IMR-90 (cell line): ENCODE measurements around the gene B3GLCT. TPM values are rescaled to one million over a fixed set of nuclear protein-coding genes. Genes with fewer than 3 reads are reported as not detected.

Experiments
- ATAC-seq: fragments of 200-7000 bp; cut with Tn5 transposase; 2 replicates; pipeline ENCODE4 v1.9.1; 2020; ENCODE audit warnings: low read depth, mild to moderate bottlenecking, moderate library complexity
- BruUV-seq: library from RNA; stranded (reverse); fragments of 400-500 nt; replicated peaks from 2 replicates; lab custom pipeline; 2021; lab: Mats Ljungman, UMichigan
- CTCF ChIA-PET: fragments of 300-600 bp; formaldehyde crosslinking; extraction: SDS; loops from one replicate; lab custom pipeline; 2021; ENCODE audit warnings: antibody characterized with exemption; lab: Yijun Ruan, JAX
- POLR2A ChIA-PET: fragments of 300-600 bp; sonication (Branson Sonifier 250); formaldehyde crosslinking; loops from one replicate; lab custom pipeline; 2022; ENCODE audit warnings: antibody characterized with exemption; ENCODE audit not compliant: unreplicated experiment; lab: Charles Lee
- DNase-seq: peaks from one replicate; pipeline ENCODE4 v3.0.0; 2013
- H2AFZ ChIP-seq: replicated peaks from 2 replicates; pipeline ENCODE3; 2013; ENCODE audit warnings: low read length, mild to moderate bottlenecking; ENCODE audit not compliant: poor library complexity
- H2AK5ac ChIP-seq: 2 replicates; pipeline ENCODE4 v1.6.1; 2013; ENCODE audit warnings: low read depth, low read length, inconsistent platforms
- H2AK9ac ChIP-seq: replicated peaks from 2 replicates; pipeline ENCODE3; 2013; ENCODE audit warnings: mild to moderate bottlenecking, low read depth, low read length, moderate library complexity; ENCODE audit not compliant: poor library complexity
- H2BK120ac ChIP-seq: 2 replicates; pipeline ENCODE4 v1.6.1; 2013; ENCODE audit warnings: low read depth, low read length, inconsistent platforms
- H2BK15ac ChIP-seq: 3 replicates; pipeline ENCODE4 v1.6.1; 2013; ENCODE audit warnings: low read depth, low read length, inconsistent platforms
- H2BK20ac ChIP-seq: 2 replicates; pipeline ENCODE4 v1.6.1; 2013; ENCODE audit warnings: low read depth, mild to moderate bottlenecking, inconsistent platforms, low read length, moderate library complexity
- H2BK5ac ChIP-seq: 2 replicates; pipeline ENCODE4 v1.6.1; 2013; ENCODE audit warnings: mild to moderate bottlenecking, low read depth, low read length, inconsistent platforms; ENCODE audit not compliant: poor library complexity, severe bottlenecking
- H3K14ac ChIP-seq: replicated peaks from 2 replicates; pipeline ENCODE4 v1.6.1; 2013; ENCODE audit warnings: low read depth, low read length, inconsistent platforms
- H3K18ac ChIP-seq: 2 replicates; pipeline ENCODE4 v1.6.1; 2013; ENCODE audit warnings: low read depth, low read length, control low read depth
- H3K23ac ChIP-seq: 2 replicates; pipeline ENCODE4 v1.6.1; 2013; ENCODE audit warnings: low read depth, low read length, inconsistent platforms
- H3K27ac ChIP-seq: 2 replicates; pipeline ENCODE4 v1.5.1; 2013; ENCODE audit warnings: mild to moderate bottlenecking, control low read depth, low read length; ENCODE audit not compliant: insufficient read depth
- H3K27me3 ChIP-seq: 2 replicates; pipeline ENCODE4 v1.6.1; 2013; ENCODE audit warnings: low read length; ENCODE audit not compliant: control insufficient read depth, insufficient read depth
- H3K36me3 ChIP-seq: 2 replicates; pipeline ENCODE4 v1.6.1; 2013; ENCODE audit warnings: low read length, mixed read lengths; ENCODE audit not compliant: control insufficient read depth, insufficient read depth
- H3K4ac ChIP-seq: 2 replicates; pipeline ENCODE4 v1.6.1; 2013; ENCODE audit warnings: low read depth, low read length, inconsistent platforms
- H3K4me1 ChIP-seq: 2 replicates; pipeline ENCODE4 v1.6.1; 2013; ENCODE audit warnings: low read length, mixed read lengths; ENCODE audit not compliant: control insufficient read depth, insufficient read depth
- H3K4me2 ChIP-seq: 2 replicates; pipeline ENCODE4 v1.6.1; 2013; ENCODE audit warnings: low read depth, mild to moderate bottlenecking, control low read depth, low read length, moderate library complexity
- H3K4me3 ChIP-seq: 2 replicates; pipeline ENCODE4 v1.5.1; 2013; ENCODE audit warnings: low read depth, mild to moderate bottlenecking, control low read depth, low read length, moderate library complexity; ENCODE audit not compliant: insufficient read depth
- H3K56ac ChIP-seq: 2 replicates; pipeline ENCODE4 v1.6.1; 2013; ENCODE audit warnings: low read length, inconsistent platforms; ENCODE audit not compliant: insufficient read depth; ENCODE audit errors: extremely low read depth
- H3K79me1 ChIP-seq, 2 experiments: 2 replicates each; pipeline ENCODE4 v1.6.1; 2013; ENCODE audit warnings: low read length in 2 of 2, inconsistent platforms in 1 of 2, low read depth in 1 of 2
- H3K9ac ChIP-seq: 2 replicates; pipeline ENCODE4 v1.6.1; 2013; ENCODE audit warnings: low read depth, low read length, control low read depth
- H3K9me1 ChIP-seq: 2 replicates; pipeline ENCODE4 v1.6.1; 2013; ENCODE audit warnings: low read length, inconsistent platforms; ENCODE audit not compliant: insufficient read depth
- H3K9me3 ChIP-seq: 2 replicates; pipeline ENCODE4 v1.6.1; 2013; ENCODE audit warnings: low read length; ENCODE audit not compliant: control insufficient read depth, insufficient read depth
- H4K20me1 ChIP-seq: 2 replicates; pipeline ENCODE4 v1.6.1; 2013; ENCODE audit warnings: low read length, inconsistent platforms; ENCODE audit not compliant: insufficient read depth
- H4K5ac ChIP-seq: 2 replicates; pipeline ENCODE4 v1.6.1; 2013; ENCODE audit warnings: mild to moderate bottlenecking, low read depth, low read length, control low read depth
- H4K8ac ChIP-seq, 2 experiments: 2 replicates each; pipeline ENCODE4 v1.6.1; 2013; ENCODE audit warnings: low read depth in 2 of 2, low read length in 2 of 2, control low read depth in 1 of 2, inconsistent platforms in 1 of 2
- H4K91ac ChIP-seq: 2 replicates; pipeline ENCODE4 v1.6.1; 2013; ENCODE audit warnings: low read depth, low read length, inconsistent platforms; ENCODE audit not compliant: insufficient read depth
- BHLHE40 ChIP-seq: fragments of 150-350 bp; IDR thresholded peaks from 2 replicates; pipeline ENCODE4 v1.6.1; 2016; ENCODE audit warnings: mild to moderate bottlenecking, low read depth, low read length
- CEBPB ChIP-seq: IDR thresholded peaks from 2 replicates; pipeline ENCODE4 v1.6.1; 2012; ENCODE audit warnings: low read depth, low read length, improper control_type of control experiment
- CHD1 ChIP-seq: IDR thresholded peaks from 2 replicates; pipeline ENCODE4 v1.6.1; 2012; ENCODE audit warnings: low read depth, low read length, improper control_type of control experiment
- FOS ChIP-seq: fragments of 150-350 bp; IDR thresholded peaks from 2 replicates; pipeline ENCODE4 v1.6.1; 2016; ENCODE audit warnings: low read depth, low read length
- MAFK ChIP-seq: IDR thresholded peaks from 2 replicates; pipeline ENCODE4 v1.6.1; 2012; ENCODE audit warnings: low read depth, low read length, improper control_type of control experiment
- MAZ ChIP-seq: IDR thresholded peaks from 2 replicates; pipeline ENCODE4 v1.6.1; 2012; ENCODE audit warnings: low read depth, mild to moderate bottlenecking, low read length, improper control_type of control experiment, moderate library complexity, borderline replicate concordance
- MXI1 ChIP-seq: IDR thresholded peaks from 2 replicates; pipeline ENCODE4 v1.6.1; 2012; ENCODE audit warnings: low read depth, mild to moderate bottlenecking, low read length, moderate library complexity, borderline replicate concordance
- NFE2L2 ChIP-seq: fragments of 150-350 bp; IDR thresholded peaks from 2 replicates; pipeline ENCODE4 v1.6.1; 2016; ENCODE audit warnings: low read depth, mild to moderate bottlenecking, low read length
- POLR2A ChIP-seq: IDR thresholded peaks from 2 replicates; pipeline ENCODE4 v1.6.1; 2012; ENCODE audit warnings: mild to moderate bottlenecking, low read depth, low read length
- RAD21 ChIP-seq: IDR thresholded peaks from 2 replicates; pipeline ENCODE4 v1.6.1; 2012; ENCODE audit warnings: low read length, improper control_type of control experiment
- RCOR1 ChIP-seq: IDR thresholded peaks from 2 replicates; pipeline ENCODE4 v1.6.1; 2012; ENCODE audit warnings: mild to moderate bottlenecking, low read length, improper control_type of control experiment; ENCODE audit not compliant: insufficient replicate concordance
- RFX5 ChIP-seq: IDR thresholded peaks from 2 replicates; pipeline ENCODE4 v1.8.0; 2012; ENCODE audit warnings: low read depth, mild to moderate bottlenecking, low read length, moderate library complexity
- SMC3 ChIP-seq: fragments of 150-350 bp; IDR thresholded peaks from 2 replicates; pipeline ENCODE4 v1.6.1; 2016; ENCODE audit warnings: low read depth, mild to moderate bottlenecking, antibody characterized with exemption, low read length, moderate library complexity
- WGBS, 2 experiments: methylation state at CpG; one replicate each; pipeline versions ENCODE4 v1.1.5 to v1.1.7; 2013; ENCODE audit warnings: missing lambda C conversion rate in 2 of 2; ENCODE audit not compliant: insufficient read length in 1 of 2; ENCODE audit errors: extremely low coverage in 2 of 2; 5-methylcytosine and 5-hydroxymethylcytosine counted together
- dilution Hi-C: fragments of 300-500 bp; cut with HindIII; formaldehyde crosslinking; loops from one replicate; pipeline ENCODE4 v1.14.3; 2018; ENCODE audit warnings: low sequenced_read_pairs; ENCODE audit not compliant: unreplicated experiment
- in situ Hi-C: fragments of 300-500 bp; cut with MboI; formaldehyde crosslinking; loops from 3 replicates; pipeline ENCODE4 v1.14.3; 2019; ENCODE audit warnings: low sequenced_read_pairs, inconsistent platforms, mixed read lengths
- intact Hi-C: fragments of 100-400 bp; cut with micrococcal nuclease; formaldehyde crosslinking; loops from 2 replicates; pipeline ENCODE4 v1.10.0; 2022
- polyA plus RNA-seq, 3 experiments: library from polyadenylated mRNA; depleted of rRNA; stranded (reverse); fragments of >200 nt; gene quantifications; 2 replicates each; pipeline ENCODE4 v1.2.3, GENCODE V29; 2012; ENCODE audit warnings: low replicate concordance in 1 of 3
- total RNA-seq: library from RNA; depleted of rRNA; stranded (reverse); fragments of >200 nt; gene quantifications from 2 replicates; pipeline ENCODE4 v1.2.3, GENCODE V29; 2012
- TF ChIP-seq, protein P1 (sequence below): conservative IDR thresholded peaks from 2 replicates; pipeline ENCODE4 v1.5.1; 2012; ENCODE audit warnings: mild to moderate bottlenecking, low read depth, low read length, improper control_type of control experiment
- TF ChIP-seq, protein P2 (sequence below): fragments of 150-350 bp; IDR thresholded peaks from 2 replicates; pipeline ENCODE4 v1.6.1; 2016; ENCODE audit warnings: low read depth, mild to moderate bottlenecking, low read length, moderate library complexity, borderline replicate concordance
- TF ChIP-seq, protein P3 (sequence below): fragments of 150-350 bp; IDR thresholded peaks from 2 replicates; pipeline ENCODE4 v1.6.1; 2017; ENCODE audit warnings: mild to moderate bottlenecking, antibody characterized with exemption, low read length, low read depth

B3GLCT gene
- total and polyA plus RNA-seq, 2 of the 4 experiments (the other 2 are of a cell fraction) = 2.0 to 4.5 TPM

DNA sequence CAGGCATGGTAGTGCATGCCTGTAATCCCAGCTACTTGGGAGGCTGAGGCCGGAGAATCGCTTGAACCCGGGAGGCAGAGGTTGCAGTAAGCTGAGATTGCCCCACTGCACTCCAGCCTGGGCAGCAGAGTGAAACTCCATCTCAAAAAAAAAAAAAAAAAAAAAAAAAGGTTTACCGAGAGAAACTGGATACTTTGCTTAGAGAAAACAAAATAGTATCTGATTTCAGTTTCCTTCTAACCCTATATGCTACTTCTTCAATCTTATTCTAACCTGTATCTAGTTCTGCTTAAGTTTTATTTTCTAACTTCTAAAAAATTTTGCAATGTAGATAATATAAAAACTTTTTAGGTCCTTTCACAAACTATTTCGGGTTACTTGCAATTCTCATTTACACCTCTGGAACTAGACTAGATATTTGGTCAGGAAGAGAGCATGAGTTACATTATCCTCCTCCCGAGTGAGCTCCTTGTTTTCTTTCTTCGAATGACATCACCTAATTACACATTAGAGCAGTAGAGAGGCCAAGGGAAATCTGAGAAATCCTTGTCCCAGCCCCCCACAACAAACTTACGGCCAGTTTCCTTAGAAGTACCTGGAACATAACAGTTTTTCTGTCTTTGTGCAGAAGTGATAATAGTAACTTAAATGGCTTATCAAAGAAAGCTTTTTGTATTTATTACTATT lies 128.9 kb downstream of the B3GLCT start:
- H3K9me3 ChIP-seq = no peaks in the 10 kb centered on the region
- DNase-seq (peak; percentile 14), ATAC-seq (peak; percentile 37; the same call in 1 of the 2 replicates)
- no peak overlapping the region for H2BK15ac ChIP-seq
- H3K27me3 ChIP-seq = no peaks in the 10 kb centered on the region
- H3K4ac ChIP-seq = no peak overlapping the region
- no peak overlapping the region for H3K27ac ChIP-seq
- WGBS, 2 experiments = no CpG with 5 or more reads among the region's 8 CpGs
- BruUV-seq = no TSS peak
- no peak overlapping the region for H2BK20ac ChIP-seq
- no peak overlapping the region for H2AK9ac ChIP-seq
- no peak overlapping the region for H4K5ac ChIP-seq
- H3K4me2 ChIP-seq = no peak overlapping the region
- H3K23ac ChIP-seq = no peak overlapping the region
- dilution Hi-C loops = no loop called here
- H2AFZ ChIP-seq = no peak overlapping the region
- no peak overlapping the region for H2AK5ac ChIP-seq
- ChIA-PET CTCF (interaction anchor here (0.5 kb wide), 1 partner anchor 413 kb away, joined by 3 read pairs; no protein-coding TSS in a partner anchor), POLR2A (no interaction called here)
- H2BK120ac ChIP-seq = no peak overlapping the region
- no peak overlapping the region for H3K56ac ChIP-seq
- no peak overlapping the region for H3K14ac ChIP-seq
- no peak for TF ChIP-seq SMC3
- no peak for TF ChIP-seq CEBPB
- TF ChIP-seq MXI1 = no peak
- TF ChIP-seq, protein P1, sequence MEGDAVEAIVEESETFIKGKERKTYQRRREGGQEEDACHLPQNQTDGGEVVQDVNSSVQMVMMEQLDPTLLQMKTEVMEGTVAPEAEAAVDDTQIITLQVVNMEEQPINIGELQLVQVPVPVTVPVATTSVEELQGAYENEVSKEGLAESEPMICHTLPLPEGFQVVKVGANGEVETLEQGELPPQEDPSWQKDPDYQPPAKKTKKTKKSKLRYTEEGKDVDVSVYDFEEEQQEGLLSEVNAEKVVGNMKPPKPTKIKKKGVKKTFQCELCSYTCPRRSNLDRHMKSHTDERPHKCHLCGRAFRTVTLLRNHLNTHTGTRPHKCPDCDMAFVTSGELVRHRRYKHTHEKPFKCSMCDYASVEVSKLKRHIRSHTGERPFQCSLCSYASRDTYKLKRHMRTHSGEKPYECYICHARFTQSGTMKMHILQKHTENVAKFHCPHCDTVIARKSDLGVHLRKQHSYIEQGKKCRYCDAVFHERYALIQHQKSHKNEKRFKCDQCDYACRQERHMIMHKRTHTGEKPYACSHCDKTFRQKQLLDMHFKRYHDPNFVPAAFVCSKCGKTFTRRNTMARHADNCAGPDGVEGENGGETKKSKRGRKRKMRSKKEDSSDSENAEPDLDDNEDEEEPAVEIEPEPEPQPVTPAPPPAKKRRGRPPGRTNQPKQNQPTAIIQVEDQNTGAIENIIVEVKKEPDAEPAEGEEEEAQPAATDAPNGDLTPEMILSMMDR = no peak
- TF ChIP-seq FOS = no peak
- TF ChIP-seq NFE2L2 = no peak
- TF ChIP-seq, protein P2, sequence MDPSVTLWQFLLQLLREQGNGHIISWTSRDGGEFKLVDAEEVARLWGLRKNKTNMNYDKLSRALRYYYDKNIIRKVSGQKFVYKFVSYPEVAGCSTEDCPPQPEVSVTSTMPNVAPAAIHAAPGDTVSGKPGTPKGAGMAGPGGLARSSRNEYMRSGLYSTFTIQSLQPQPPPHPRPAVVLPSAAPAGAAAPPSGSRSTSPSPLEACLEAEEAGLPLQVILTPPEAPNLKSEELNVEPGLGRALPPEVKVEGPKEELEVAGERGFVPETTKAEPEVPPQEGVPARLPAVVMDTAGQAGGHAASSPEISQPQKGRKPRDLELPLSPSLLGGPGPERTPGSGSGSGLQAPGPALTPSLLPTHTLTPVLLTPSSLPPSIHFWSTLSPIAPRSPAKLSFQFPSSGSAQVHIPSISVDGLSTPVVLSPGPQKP = no peak
- TF ChIP-seq RCOR1 = no peak
- no peak for TF ChIP-seq POLR2A
- TF ChIP-seq RAD21 = no peak
- TF ChIP-seq RFX5 = no peak
- no peak for TF ChIP-seq BHLHE40
- TF ChIP-seq, protein P3, sequence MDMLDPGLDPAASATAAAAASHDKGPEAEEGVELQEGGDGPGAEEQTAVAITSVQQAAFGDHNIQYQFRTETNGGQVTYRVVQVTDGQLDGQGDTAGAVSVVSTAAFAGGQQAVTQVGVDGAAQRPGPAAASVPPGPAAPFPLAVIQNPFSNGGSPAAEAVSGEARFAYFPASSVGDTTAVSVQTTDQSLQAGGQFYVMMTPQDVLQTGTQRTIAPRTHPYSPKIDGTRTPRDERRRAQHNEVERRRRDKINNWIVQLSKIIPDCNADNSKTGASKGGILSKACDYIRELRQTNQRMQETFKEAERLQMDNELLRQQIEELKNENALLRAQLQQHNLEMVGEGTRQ = no peak
- no peak for TF ChIP-seq MAZ
- no peak for TF ChIP-seq CHD1
- TF ChIP-seq MAFK = no peak
- H4K20me1 ChIP-seq = no peaks in the 10 kb centered on the region
- H3K9ac ChIP-seq = no peak overlapping the region
- no peaks in the 10 kb centered on the region for H3K79me1 ChIP-seq
- intact Hi-C loops = no loop called here
- H3K4me3 ChIP-seq = no peak overlapping the region
- H4K91ac ChIP-seq = no peak overlapping the region
- no peaks in the 10 kb centered on the region for H3K9me1 ChIP-seq
- no peak overlapping the region for H4K8ac ChIP-seq
- no peaks in the 10 kb centered on the region for H3K4me1 ChIP-seq
- 0 out of 2 replicates have a peak, but pooled peaks cover 2% of the 10 kb centered on the region for H3K36me3 ChIP-seq
- no peak overlapping the region for H3K18ac ChIP-seq
- in situ Hi-C loops = no loop called here
- H2BK5ac ChIP-seq = no peak overlapping the region
